Measurements from ENCODE around the gene PRDM13.

PRDM13 gene

GRCh38 chr6:99612551-99613408 is 6.1 kb downstream of the PRDM13 start:
- Histone ChIP-seq H4K8ac (ENCODE audit: low read depth, low read length) (no peak overlapping the region), H3K27me3 (ENCODE audit: control insufficient read depth in 3 of 3, insufficient read depth in 3 of 3, low read depth in 1 of 3, low read length in 3 of 3) (peaks cover 47 to 98% (median 81%) of the 10 kb centered on the region in 3 experiments), H3K9ac (ENCODE audit: low read depth, low read length, poor library complexity) (peak overlapping the region; percentile 80), H3K27ac (replicated peaks; ENCODE audit: low read length) (no peak overlapping the region), H3K18ac (ENCODE audit: low read length) (peak overlapping the region; percentile 95), H2AK5ac (ENCODE audit: low read depth, low read length) (peak overlapping the region; percentile 44), H3K4me1 (ENCODE audit: control insufficient read depth in 2 of 2, insufficient read depth in 1 of 2, low read depth in 1 of 2, low read length in 2 of 2) (peaks cover 0 to 10% of the 10 kb centered on the region in 2 donors), H3K23ac (ENCODE audit: low read depth, low read length, poor library complexity) (peak overlapping the region; percentile 97), H2BK12ac (ENCODE audit: low read length) (peak overlapping the region; percentile 89), H3K4me3 (ENCODE audit: low read length in 2 of 2) (peak overlapping the region; percentile 43 to 71), H2BK15ac (ENCODE audit: low read length) (no peak overlapping the region), H4K91ac (ENCODE audit: low read depth, low read length, poor library complexity) (no peak overlapping the region), H2BK120ac (ENCODE audit: low read depth, low read length) (no peak overlapping the region), H2AFZ (ENCODE audit: low read length) (peak overlapping the region; percentile 99), H3K9me3 (replicated peaks in 1 of 2; ENCODE audit: control insufficient read depth in 2 of 2, insufficient read depth in 1 of 2, low read depth in 1 of 2, low read length in 2 of 2) (peaks cover 0 to 6% of the 10 kb centered on the region in 2 donors), H3K4ac (ENCODE audit: low read length) (peak overlapping the region; percentile 61), H3K36me3 (replicated peaks in 1 of 2; ENCODE audit: control insufficient read depth in 2 of 2, insufficient read depth in 2 of 2, low read length in 2 of 2) (no peaks in the 10 kb centered on the region), H3K4me2 (ENCODE audit: insufficient read depth, low read length, poor library complexity, severe bottlenecking) (peak overlapping the region; percentile 93), H2BK5ac (ENCODE audit: low read length) (no peak overlapping the region), H3K14ac (ENCODE audit: low read length) (no peak overlapping the region), H3K79me1 (ENCODE audit: low read depth, low read length) (peaks cover 2% of the 10 kb centered on the region)
- no CpG with 5 or more reads among the region's 56 CpGs for WGBS, 2 donors (ENCODE audit: extremely low coverage in 2 of 2, insufficient read length in 2 of 2, insufficient replicate concordance in 1 of 2)
- DNase-seq (ENCODE audit: low spot score) = no peak

- peaks cover 0 to 10% of the 10 kb centered on the region in 2 donors for H3K4me1 ChIP-seq (ENCODE audit: control insufficient read depth in 2 of 2, insufficient read depth in 1 of 2, low read depth in 1 of 2, low read length in 2 of 2)
- H3K27me3 ChIP-seq (ENCODE audit: control insufficient read depth in 3 of 3, insufficient read depth in 3 of 3, low read depth in 1 of 3, low read length in 3 of 3) = peaks cover 46 to 98% (median 81%) of the 10 kb centered on the region in 3 experiments
- peak overlapping the region; percentile 99 for H2AFZ ChIP-seq (ENCODE audit: low read length)
- H2AK5ac ChIP-seq (ENCODE audit: low read depth, low read length) = peak overlapping the region; percentile 44
- no peak overlapping the region for H4K8ac ChIP-seq (ENCODE audit: low read depth, low read length)
- DNase-seq (ENCODE audit: low spot score) = peak; percentile 69
- no peaks in the 10 kb centered on the region for H3K36me3 ChIP-seq (replicated peaks in 1 of 2; ENCODE audit: control insufficient read depth in 2 of 2, insufficient read depth in 2 of 2, low read length in 2 of 2)
- peaks cover 2% of the 10 kb centered on the region for H3K79me1 ChIP-seq (ENCODE audit: low read depth, low read length)
- no peak overlapping the region for H2BK15ac ChIP-seq (ENCODE audit: low read length)
- peak overlapping the region; percentile 61 for H3K4ac ChIP-seq (ENCODE audit: low read length)
- H3K4me3 ChIP-seq (ENCODE audit: low read length in 2 of 2) = peak overlapping the region; percentile 43 to 71
- no peak overlapping the region for H4K91ac ChIP-seq (ENCODE audit: low read depth, low read length, poor library complexity)
- peak overlapping the region; percentile 80 for H3K9ac ChIP-seq (ENCODE audit: low read depth, low read length, poor library complexity)
- H3K4me2 ChIP-seq (ENCODE audit: insufficient read depth, low read length, poor library complexity, severe bottlenecking) = peak overlapping the region; percentile 93
- H3K23ac ChIP-seq (ENCODE audit: low read depth, low read length, poor library complexity) = peak overlapping the region; percentile 97
- no CpG with 5 or more reads among the region's 37 CpGs for WGBS, 2 donors (ENCODE audit: extremely low coverage in 2 of 2, insufficient read length in 2 of 2, insufficient replicate concordance in 1 of 2)
- H3K27ac ChIP-seq (replicated peaks; ENCODE audit: low read length) = no peak overlapping the region
- H2BK12ac ChIP-seq (ENCODE audit: low read length) = peak overlapping the region; percentile 89
- H3K9me3 ChIP-seq (replicated peaks in 1 of 2; ENCODE audit: control insufficient read depth in 2 of 2, insufficient read depth in 1 of 2, low read depth in 1 of 2, low read length in 2 of 2) = peaks cover 3 to 9% of the 10 kb centered on the region in 2 donors
- no peak overlapping the region for H2BK5ac ChIP-seq (ENCODE audit: low read length)
- no peak overlapping the region for H2BK120ac ChIP-seq (ENCODE audit: low read depth, low read length)
- H3K18ac ChIP-seq (ENCODE audit: low read length) = peak overlapping the region; percentile 95
- no peak overlapping the region for H3K14ac ChIP-seq (ENCODE audit: low read length)
These were observed 6.7 kb downstream of the PRDM13 start for GRCh38 chr6:99613409-99613704.

GRCh38 chr6:99613705-99614429 is 7.2 kb downstream of the PRDM13 start:
- Histone ChIP-seq H4K91ac (ENCODE audit: low read depth, low read length, poor library complexity) (no peak overlapping the region), H3K27me3 (ENCODE audit: control insufficient read depth in 3 of 3, insufficient read depth in 3 of 3, low read depth in 1 of 3, low read length in 3 of 3) (peaks cover 46 to 98% (median 81%) of the 10 kb centered on the region in 3 experiments), H3K9me3 (replicated peaks in 1 of 2; ENCODE audit: control insufficient read depth in 2 of 2, insufficient read depth in 1 of 2, low read depth in 1 of 2, low read length in 2 of 2) (peaks cover 7 to 11% of the 10 kb centered on the region in 2 donors), H3K36me3 (replicated peaks in 1 of 2; ENCODE audit: control insufficient read depth in 2 of 2, insufficient read depth in 2 of 2, low read length in 2 of 2) (no peaks in the 10 kb centered on the region), H2BK120ac (ENCODE audit: low read depth, low read length) (no peak overlapping the region), H3K79me1 (ENCODE audit: low read depth, low read length) (peaks cover 2% of the 10 kb centered on the region), H2AK5ac (ENCODE audit: low read depth, low read length) (no peak overlapping the region), H2BK12ac (ENCODE audit: low read length) (peak overlapping the region; percentile 46), H2BK5ac (ENCODE audit: low read length) (peak overlapping the region; percentile 24), H3K14ac (ENCODE audit: low read length) (peak overlapping the region; percentile 56), H3K23ac (ENCODE audit: low read depth, low read length, poor library complexity) (no peak overlapping the region), H3K9ac (ENCODE audit: low read depth, low read length, poor library complexity) (peak overlapping the region; percentile 44), H4K8ac (ENCODE audit: low read depth, low read length) (no peak overlapping the region), H3K27ac (replicated peaks; ENCODE audit: low read length) (no peak overlapping the region), H2AFZ (ENCODE audit: low read length) (peak overlapping the region; percentile 99), H3K4ac (ENCODE audit: low read length) (no peak overlapping the region), H3K4me2 (ENCODE audit: insufficient read depth, low read length, poor library complexity, severe bottlenecking) (peak overlapping the region; percentile 93), H3K4me1 (ENCODE audit: control insufficient read depth in 2 of 2, insufficient read depth in 1 of 2, low read depth in 1 of 2, low read length in 2 of 2) (peaks cover 0 to 10% of the 10 kb centered on the region in 2 donors), H2BK15ac (ENCODE audit: low read length) (no peak overlapping the region), H3K4me3 (ENCODE audit: low read length in 2 of 2) (peak overlapping the region; percentile 43 to 66), H3K18ac (ENCODE audit: low read length) (peak overlapping the region; percentile 83)
- no CpG with 5 or more reads among the region's 82 CpGs for WGBS, 2 donors (ENCODE audit: extremely low coverage in 2 of 2, insufficient read length in 2 of 2, insufficient replicate concordance in 1 of 2)
- DNase-seq (ENCODE audit: low spot score) = no peak
